Measurements from ENCODE around the gene POLR2H.

GRCh38 chr3:184355261-184356040 is 6.1 kb upstream of the POLR2H start:
- no peak for TF ChIP-seq CTCF (conservative IDR thresholded peaks at IDR 0.05)
- no peak for TF ChIP-seq EZH2 (IDR thresholded peaks at IDR 0.05; ENCODE audit: low read depth)

Measured in PC-9 (cell line).